ENCODE results near the gene ABHD4. TPM values are rescaled to one million over a fixed set of nuclear protein-coding genes. Genes with fewer than 3 reads are reported as not detected.

ABHD4 gene
- total RNA-seq, 4 donors from 2014 or later, result 17.5 to 41.1 (median 23.1) TPM

DNA sequence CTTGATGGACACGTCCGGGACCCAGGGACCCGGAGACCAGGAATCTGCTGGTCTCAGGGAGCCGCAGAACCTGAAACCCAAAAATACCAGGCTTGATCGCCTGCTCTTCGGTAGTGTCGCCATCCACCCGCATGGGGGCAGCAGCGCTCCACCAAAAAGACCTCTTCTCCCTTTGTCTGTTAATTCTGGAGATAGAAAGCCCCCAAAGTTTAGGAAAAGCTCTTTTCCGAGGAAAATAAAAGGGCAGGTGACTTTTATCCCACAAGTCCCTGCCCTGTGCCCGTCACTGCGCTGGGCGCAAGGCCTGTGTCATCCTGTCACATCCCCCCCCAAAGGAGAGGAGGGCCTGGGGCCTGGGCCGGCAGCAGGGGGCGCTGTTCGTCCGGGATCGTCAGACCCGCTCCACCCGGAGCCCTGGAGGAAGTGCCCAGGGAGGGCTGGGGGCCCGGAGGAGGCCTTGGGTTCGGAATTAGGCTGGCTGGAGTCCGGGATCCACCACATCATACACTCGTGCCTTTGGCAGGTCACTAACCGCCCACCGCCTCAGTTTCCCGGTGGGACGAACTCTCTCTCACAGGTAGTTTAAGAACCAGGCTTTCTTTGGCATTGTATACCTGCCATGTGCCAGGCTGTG lies 41.0 kb upstream of the ABHD4 start:
- in situ Hi-C loops (cut with MboI; ENCODE audit: low pct_ligation_motif_present in 1 of 4, low pct_unique_long_range_greater_than_20kb in 1 of 4, low sequenced_read_pairs in 3 of 4) (loop anchor here in 2 of 4 donors (25.0 kb wide), 2 partner anchors 170 to 305 kb away; partner anchors contain the start of gene LRP10 (in 2 of the 2)), intact Hi-C loops (cut with DNase I; ENCODE audit: low total_unique reads) (loop anchor here (5.0 to 10.0 kb wide), 3 partner anchors 95 to 298 kb away; partner anchors contain the start of gene MRPL52)
- DNase-seq, result peak; percentile 89
- no peak for TF ChIP-seq POLR2AphosphoS5 (IDR thresholded peaks at IDR 0.05)
- TF ChIP-seq, protein P1, sequence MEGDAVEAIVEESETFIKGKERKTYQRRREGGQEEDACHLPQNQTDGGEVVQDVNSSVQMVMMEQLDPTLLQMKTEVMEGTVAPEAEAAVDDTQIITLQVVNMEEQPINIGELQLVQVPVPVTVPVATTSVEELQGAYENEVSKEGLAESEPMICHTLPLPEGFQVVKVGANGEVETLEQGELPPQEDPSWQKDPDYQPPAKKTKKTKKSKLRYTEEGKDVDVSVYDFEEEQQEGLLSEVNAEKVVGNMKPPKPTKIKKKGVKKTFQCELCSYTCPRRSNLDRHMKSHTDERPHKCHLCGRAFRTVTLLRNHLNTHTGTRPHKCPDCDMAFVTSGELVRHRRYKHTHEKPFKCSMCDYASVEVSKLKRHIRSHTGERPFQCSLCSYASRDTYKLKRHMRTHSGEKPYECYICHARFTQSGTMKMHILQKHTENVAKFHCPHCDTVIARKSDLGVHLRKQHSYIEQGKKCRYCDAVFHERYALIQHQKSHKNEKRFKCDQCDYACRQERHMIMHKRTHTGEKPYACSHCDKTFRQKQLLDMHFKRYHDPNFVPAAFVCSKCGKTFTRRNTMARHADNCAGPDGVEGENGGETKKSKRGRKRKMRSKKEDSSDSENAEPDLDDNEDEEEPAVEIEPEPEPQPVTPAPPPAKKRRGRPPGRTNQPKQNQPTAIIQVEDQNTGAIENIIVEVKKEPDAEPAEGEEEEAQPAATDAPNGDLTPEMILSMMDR (IDR thresholded peaks at IDR 0.05), result peak; percentile 98 to 100 (median 99)
- Histone ChIP-seq H3K36me3 (no peaks in the 10 kb centered on the region), H3K27ac (peak overlapping the region; percentile 71 to 85 (median 74)), H3K9me3 (no peaks in the 10 kb centered on the region), H3K27me3 (no peaks in the 10 kb centered on the region), H3K4me1 (peaks cover 21 to 59% (median 41%) of the 10 kb centered on the region in 4 donors), H3K4me3 (peak overlapping the region in 1 of 4 donors; percentile 47)
- WGBS, 2 donors (ENCODE audit: low coverage in 1 of 2), result 6% methylated on average over 24 of the region's 28 CpGs; no CpG with 5 or more reads in 1 of the 2 donors

DNA sequence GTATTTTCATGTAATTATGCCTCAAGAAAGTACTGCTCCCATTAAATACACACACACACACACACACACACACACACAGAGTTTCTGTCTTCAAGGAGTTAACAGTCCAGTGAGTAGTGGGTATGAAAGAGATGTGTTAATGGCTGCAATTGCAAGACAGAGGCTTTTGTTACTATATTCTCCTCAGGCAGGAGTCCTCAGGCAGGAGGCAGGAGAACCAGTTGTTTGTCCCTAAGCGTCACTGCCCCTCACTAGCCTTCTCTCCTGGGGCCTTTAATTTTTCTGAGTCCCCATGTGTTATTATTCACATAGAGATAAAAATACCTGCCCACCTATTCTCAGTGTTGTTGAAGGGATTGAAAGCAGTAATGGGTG lies 40.3 kb upstream of the ABHD4 start:
- H3K27me3 ChIP-seq, result no peaks in the 10 kb centered on the region
- peaks cover 22 to 64% (median 48%) of the 10 kb centered on the region in 4 donors for H3K4me1 ChIP-seq
- in situ Hi-C loops (cut with MboI; ENCODE audit: low pct_ligation_motif_present in 1 of 4, low pct_unique_long_range_greater_than_20kb in 1 of 4, low sequenced_read_pairs in 3 of 4) (loop anchor here in 2 of 4 donors (25.0 kb wide), 2 partner anchors 171 to 304 kb away; partner anchors contain the start of gene LRP10 (in 2 of the 2)), intact Hi-C loops (cut with DNase I; ENCODE audit: low total_unique reads) (loop anchor here (5.0 to 10.0 kb wide), 3 partner anchors 94 to 297 kb away; partner anchors contain the start of gene MRPL52)
- TF ChIP-seq EP300 (IDR thresholded peaks at IDR 0.05; ENCODE audit: low read depth) (no peak), POLR2AphosphoS5 (IDR thresholded peaks at IDR 0.05) (no peak), POLR2A (IDR thresholded peaks at IDR 0.05) (no peak)
- TF ChIP-seq, protein P1 (IDR thresholded peaks at IDR 0.05), result no peak
- no peak for DNase-seq
- 76% methylated on average over 1 of the region's 1 CpG; no CpG with 5 or more reads in 1 of the 2 donors for WGBS, 2 donors (ENCODE audit: low coverage in 1 of 2)
- H3K4me3 ChIP-seq, result no peak overlapping the region
- H3K9me3 ChIP-seq, result no peaks in the 10 kb centered on the region
- no peaks in the 10 kb centered on the region for H3K36me3 ChIP-seq
- H3K27ac ChIP-seq, result peak overlapping the region; percentile 71 to 85 (median 74)

DNA sequence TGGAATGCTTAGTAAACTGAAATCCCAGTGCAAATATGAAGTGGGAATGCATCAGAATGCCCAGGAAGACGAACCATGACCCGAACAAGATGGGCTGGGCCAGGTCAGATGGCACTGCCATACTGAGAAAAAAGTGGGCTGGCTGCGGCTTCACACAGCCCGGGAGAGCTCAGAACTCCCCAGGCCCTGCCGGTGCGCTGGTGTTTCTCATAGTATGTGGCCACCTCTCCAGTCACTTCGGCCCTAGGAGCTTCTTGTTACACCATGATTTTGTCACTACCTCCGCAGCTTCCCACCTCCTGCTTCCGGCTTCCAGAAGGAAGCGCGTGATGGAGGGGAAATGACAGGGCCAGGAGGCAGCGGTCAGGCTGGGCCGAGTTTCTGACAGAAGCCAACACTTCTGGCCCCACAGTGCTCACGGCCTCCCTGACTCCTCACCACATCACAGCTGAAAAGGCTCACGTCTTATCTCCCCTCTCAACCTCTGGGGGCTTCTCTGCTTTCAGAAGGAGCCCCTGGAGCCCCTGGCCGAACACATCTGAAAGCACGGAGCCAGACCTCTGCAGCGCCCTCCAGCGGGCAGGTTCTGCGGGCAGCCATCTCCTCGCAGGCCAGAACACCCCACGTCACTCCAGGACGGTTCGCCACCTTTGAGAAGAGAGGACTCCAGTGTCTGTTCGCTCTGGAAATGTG lies 39.7 kb upstream of the ABHD4 start:
- no peak for DNase-seq
- Histone ChIP-seq H3K4me3 (no peak overlapping the region), H3K36me3 (no peaks in the 10 kb centered on the region), H3K9me3 (no peaks in the 10 kb centered on the region), H3K4me1 (peaks cover 22 to 66% (median 48%) of the 10 kb centered on the region in 4 donors), H3K27ac (peak overlapping the region; percentile 71 to 85 (median 74)), H3K27me3 (no peaks in the 10 kb centered on the region)
- 88% methylated on average over 25 of the region's 25 CpGs; no CpG with 5 or more reads in 1 of the 2 donors for WGBS, 2 donors (ENCODE audit: low coverage in 1 of 2)
- TF ChIP-seq POLR2A (IDR thresholded peaks at IDR 0.05) (no peak), POLR2AphosphoS5 (IDR thresholded peaks at IDR 0.05) (no peak), EP300 (IDR thresholded peaks at IDR 0.05; ENCODE audit: low read depth) (no peak)
- TF ChIP-seq, protein P1 (IDR thresholded peaks at IDR 0.05), result peak in 2 of 5 experiments; percentile 11 to 14
- in situ Hi-C loops (cut with MboI; ENCODE audit: low pct_ligation_motif_present in 1 of 4, low pct_unique_long_range_greater_than_20kb in 1 of 4, low sequenced_read_pairs in 3 of 4) (loop anchor here in 2 of 4 donors (25.0 kb wide), 2 partner anchors 171 to 304 kb away; partner anchors contain the start of gene LRP10 (in 2 of the 2)), intact Hi-C loops (cut with DNase I; ENCODE audit: low total_unique reads) (loop anchor here (5.0 to 10.0 kb wide), 3 partner anchors 94 to 296 kb away; partner anchors contain the start of gene MRPL52)

DNA sequence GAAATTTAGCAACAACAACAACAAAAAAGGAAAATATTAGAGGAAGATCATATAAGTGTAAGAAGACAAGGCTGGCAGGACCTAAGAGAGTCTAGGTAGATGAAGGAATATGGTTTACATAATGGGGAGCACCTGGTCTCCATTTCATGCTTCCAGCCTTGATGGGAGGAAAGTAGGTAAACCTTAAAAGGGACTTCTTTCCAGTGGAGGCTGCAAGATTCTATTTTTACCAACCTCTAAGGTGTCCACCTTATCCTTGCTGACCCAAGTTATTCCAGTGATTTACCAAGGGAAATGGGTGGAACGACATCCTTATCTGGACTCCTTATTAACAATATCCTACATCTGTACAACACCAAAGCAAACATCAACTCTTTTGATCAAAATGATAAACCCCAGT lies 39.1 kb upstream of the ABHD4 start:
- no peaks in the 10 kb centered on the region for H3K9me3 ChIP-seq
- peak overlapping the region; percentile 71 to 85 (median 74) for H3K27ac ChIP-seq
- WGBS, 2 donors (ENCODE audit: low coverage in 1 of 2), result 40 to 79% methylated on average over 1 of the region's 1 CpG
- H3K4me1 ChIP-seq, result peaks cover 25 to 72% (median 50%) of the 10 kb centered on the region in 4 donors
- DNase-seq, result no peak
- in situ Hi-C loops (cut with MboI; ENCODE audit: low pct_ligation_motif_present in 1 of 4, low pct_unique_long_range_greater_than_20kb in 1 of 4, low sequenced_read_pairs in 3 of 4) (loop anchor here in 2 of 4 donors (25.0 kb wide), 2 partner anchors 172 to 303 kb away; partner anchors contain the start of gene LRP10 (in 2 of the 2)), intact Hi-C loops (cut with DNase I; ENCODE audit: low total_unique reads) (loop anchor here (5.0 to 10.0 kb wide), 3 partner anchors 93 to 296 kb away; partner anchors contain the start of gene MRPL52)
- TF ChIP-seq, protein P1 (IDR thresholded peaks at IDR 0.05), result no peak
- no peak for TF ChIP-seq POLR2A (IDR thresholded peaks at IDR 0.05)
- TF ChIP-seq POLR2AphosphoS5 (IDR thresholded peaks at IDR 0.05), result no peak
- TF ChIP-seq EP300 (IDR thresholded peaks at IDR 0.05; ENCODE audit: low read depth), result no peak
- H3K36me3 ChIP-seq, result peaks cover 0 to 6% (median 0%) of the 10 kb centered on the region in 4 donors
- no peaks in the 10 kb centered on the region for H3K27me3 ChIP-seq
- H3K4me3 ChIP-seq, result no peak overlapping the region

Data from transverse colon (tissue), 4 donors.